Tibial nerve (tissue), 4 donors: ENCODE results near the gene DPAGT1.

Source experiments
- CTCF ChIP-seq, 5 experiments: fragments of 200-600 bp in 3 of 5; fragments of 450-650 bp in 2 of 5; sonication (generic) in 3 of 5; IDR thresholded peaks; one replicate each; pipeline ENCODE4 v1.5.1; 2016 to 2019; ENCODE audit warnings: antibody characterized with exemption in 5 of 5, mild to moderate bottlenecking in 3 of 5, moderate library complexity in 2 of 5
- EP300 ChIP-seq, 2 donors: sonication (generic); formaldehyde crosslinking; IDR thresholded peaks; one replicate each; pipeline ENCODE4 v1.6.1; 2017; ENCODE audit warnings: antibody characterized with exemption in 2 of 2, mild to moderate bottlenecking in 1 of 2
- POLR2A ChIP-seq, 2 donors: fragments of 450-650 bp; IDR thresholded peaks; one replicate each; pipeline ENCODE4 v1.6.1; 2017; ENCODE audit warnings: antibody characterized with exemption in 2 of 2, mild to moderate bottlenecking in 2 of 2, moderate library complexity in 2 of 2

GRCh38 chr11:119108857-119109221 lies 7.2 kb upstream of the DPAGT1 start:
- TF ChIP-seq POLR2A (IDR thresholded peaks at IDR 0.05) (no peak), CTCF (IDR thresholded peaks at IDR 0.05) (no peak), EP300 (IDR thresholded peaks at IDR 0.05) (no peak)
